ENCODE results near the gene GTF3C2. TPM values are rescaled to one million over a fixed set of nuclear protein-coding genes. Genes with fewer than 3 reads are reported as not detected.

The GTF3C2 gene
- total and polyA plus RNA-seq, 9 of the 15 experiments (the other 6 are each of a cell fraction or from before 2014, with no cell fraction given): 35.5 to 96.8 (median 53.0) TPM

GRCh38 chr2:27322766-27323595 is 33.6 kb downstream of the GTF3C2 start, which contains the start of gene MPV17 (continued):
- TF ChIP-seq, protein P1, sequence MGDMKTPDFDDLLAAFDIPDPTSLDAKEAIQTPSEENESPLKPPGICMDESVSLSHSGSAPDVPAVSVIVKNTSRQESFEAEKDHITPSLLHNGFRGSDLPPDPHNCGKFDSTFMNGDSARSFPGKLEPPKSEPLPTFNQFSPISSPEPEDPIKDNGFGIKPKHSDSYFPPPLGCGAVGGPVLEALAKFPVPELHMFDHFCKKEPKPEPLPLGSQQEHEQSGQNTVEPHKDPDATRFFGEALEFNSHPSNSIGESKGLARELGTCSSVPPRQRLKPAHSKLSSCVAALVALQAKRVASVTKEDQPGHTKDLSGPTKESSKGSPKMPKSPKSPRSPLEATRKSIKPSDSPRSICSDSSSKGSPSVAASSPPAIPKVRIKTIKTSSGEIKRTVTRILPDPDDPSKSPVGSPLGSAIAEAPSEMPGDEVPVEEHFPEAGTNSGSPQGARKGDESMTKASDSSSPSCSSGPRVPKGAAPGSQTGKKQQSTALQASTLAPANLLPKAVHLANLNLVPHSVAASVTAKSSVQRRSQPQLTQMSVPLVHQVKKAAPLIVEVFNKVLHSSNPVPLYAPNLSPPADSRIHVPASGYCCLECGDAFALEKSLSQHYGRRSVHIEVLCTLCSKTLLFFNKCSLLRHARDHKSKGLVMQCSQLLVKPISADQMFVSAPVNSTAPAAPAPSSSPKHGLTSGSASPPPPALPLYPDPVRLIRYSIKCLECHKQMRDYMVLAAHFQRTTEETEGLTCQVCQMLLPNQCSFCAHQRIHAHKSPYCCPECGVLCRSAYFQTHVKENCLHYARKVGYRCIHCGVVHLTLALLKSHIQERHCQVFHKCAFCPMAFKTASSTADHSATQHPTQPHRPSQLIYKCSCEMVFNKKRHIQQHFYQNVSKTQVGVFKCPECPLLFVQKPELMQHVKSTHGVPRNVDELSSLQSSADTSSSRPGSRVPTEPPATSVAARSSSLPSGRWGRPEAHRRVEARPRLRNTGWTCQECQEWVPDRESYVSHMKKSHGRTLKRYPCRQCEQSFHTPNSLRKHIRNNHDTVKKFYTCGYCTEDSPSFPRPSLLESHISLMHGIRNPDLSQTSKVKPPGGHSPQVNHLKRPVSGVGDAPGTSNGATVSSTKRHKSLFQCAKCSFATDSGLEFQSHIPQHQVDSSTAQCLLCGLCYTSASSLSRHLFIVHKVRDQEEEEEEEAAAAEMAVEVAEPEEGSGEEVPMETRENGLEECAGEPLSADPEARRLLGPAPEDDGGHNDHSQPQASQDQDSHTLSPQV (IDR thresholded peaks at IDR 0.05): 0 out of 2 replicates have a peak, but pooled peaks have one; percentile 17
- peak; percentile 81 for TF ChIP-seq CHD1 (IDR thresholded peaks at IDR 0.05; ENCODE audit: low read length)
- 0 out of 2 replicates have a peak, but pooled peaks have one; percentile 37 for TF ChIP-seq HEY1 (CRISPR knock-in tag; IDR thresholded peaks at IDR 0.05; ENCODE audit: borderline replicate concordance)
- no peak; the same call in 1 of the 2 replicates for TF ChIP-seq TCF3 (CRISPR knock-in tag; IDR thresholded peaks at IDR 0.05)
- no peak for TF ChIP-seq POU5F1 (IDR thresholded peaks at IDR 0.05; ENCODE audit: borderline replicate concordance, low read depth, low read length, partially characterized antibody)
- TF ChIP-seq CBFA2T2 (conservative IDR thresholded peaks at IDR 0.05): peak; percentile 70
- TF ChIP-seq, protein P2, sequence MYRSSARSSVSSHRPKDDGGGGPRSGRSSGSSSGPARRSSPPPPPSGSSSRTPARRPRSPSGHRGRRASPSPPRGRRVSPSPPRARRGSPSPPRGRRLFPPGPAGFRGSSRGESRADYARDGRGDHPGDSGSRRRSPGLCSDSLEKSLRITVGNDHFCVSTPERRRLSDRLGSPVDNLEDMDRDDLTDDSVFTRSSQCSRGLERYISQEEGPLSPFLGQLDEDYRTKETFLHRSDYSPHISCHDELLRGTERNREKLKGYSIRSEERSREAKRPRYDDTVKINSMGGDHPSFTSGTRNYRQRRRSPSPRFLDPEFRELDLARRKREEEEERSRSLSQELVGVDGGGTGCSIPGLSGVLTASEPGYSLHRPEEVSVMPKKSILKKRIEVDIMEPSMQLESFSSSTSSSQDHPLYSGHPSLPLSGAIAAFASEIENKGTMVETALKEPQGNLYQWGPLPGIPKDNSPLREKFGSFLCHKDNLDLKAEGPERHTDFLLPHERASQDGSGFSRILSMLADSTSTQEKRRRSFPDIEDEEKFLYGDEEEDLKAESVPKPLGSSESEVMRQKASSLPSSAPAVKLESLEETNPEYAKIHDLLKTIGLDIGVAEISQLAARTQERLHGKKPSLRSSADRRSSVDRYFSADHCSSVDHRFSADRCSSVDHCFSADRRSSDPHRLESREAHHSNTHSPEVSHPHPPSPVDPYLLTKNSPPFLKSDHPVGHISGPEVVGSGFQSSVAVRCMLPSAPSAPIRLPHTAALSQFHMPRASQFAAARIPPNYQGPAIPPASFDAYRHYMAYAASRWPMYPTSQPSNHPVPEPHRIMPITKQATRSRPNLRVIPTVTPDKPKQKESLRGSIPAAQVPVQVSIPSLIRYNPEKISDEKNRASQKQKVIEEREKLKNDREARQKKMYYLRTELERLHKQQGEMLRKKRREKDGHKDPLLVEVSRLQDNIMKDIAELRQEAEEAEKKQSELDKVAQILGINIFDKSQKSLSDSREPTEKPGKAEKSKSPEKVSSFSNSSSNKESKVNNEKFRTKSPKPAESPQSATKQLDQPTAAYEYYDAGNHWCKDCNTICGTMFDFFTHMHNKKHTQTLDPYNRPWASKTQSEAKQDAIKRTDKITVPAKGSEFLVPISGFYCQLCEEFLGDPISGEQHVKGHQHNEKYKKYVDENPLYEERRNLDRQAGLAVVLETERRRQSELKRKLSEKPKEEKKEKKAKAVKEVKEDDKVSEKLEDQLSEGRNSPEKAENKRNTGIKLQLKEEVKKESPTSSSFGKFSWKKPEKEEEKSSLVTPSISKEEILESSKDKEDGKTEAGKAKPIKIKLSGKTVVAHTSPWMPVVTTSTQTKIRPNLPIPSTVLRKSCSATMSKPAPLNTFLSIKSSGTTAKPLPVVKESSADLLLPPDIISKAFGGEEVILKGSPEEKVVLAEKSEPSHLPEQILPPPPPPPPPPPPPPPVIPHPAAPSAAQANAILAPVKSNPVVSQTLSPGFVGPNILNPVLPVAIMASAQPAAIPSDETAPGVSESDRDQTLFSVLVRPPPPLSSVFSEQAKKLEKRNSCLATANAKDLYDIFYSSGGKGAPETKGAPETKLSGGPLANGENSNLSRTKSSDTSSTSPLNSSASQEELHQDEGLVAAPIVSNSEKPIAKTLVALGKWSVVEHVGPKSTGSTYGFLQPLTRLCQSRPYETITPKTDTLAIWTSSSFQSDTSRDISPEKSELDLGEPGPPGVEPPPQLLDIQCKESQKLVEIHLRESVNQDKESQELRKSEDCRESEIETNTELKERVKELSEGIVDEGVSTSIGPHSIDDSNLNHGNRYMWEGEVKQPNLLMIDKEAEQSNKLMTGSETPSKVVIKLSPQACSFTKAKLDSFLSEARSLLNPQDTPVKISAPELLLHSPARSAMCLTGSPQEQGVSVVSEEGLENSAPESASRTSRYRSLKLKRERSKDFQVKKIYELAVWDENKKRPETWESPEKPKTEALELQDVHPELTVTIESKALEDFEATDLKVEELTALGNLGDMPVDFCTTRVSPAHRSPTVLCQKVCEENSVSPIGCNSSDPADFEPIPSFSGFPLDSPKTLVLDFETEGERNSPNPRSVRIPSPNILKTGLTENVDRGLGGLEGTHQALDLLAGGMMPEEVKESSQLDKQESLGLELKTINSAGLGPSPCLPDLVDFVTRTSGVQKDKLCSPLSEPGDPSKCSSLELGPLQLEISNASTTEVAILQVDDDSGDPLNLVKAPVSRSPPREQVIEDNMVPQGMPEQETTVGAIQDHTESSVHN (IDR thresholded peaks at IDR 0.05; ENCODE audit: borderline replicate concordance in 1 of 2, low read depth in 1 of 2): peak in 1 of 2 experiments; percentile 63; a peak in 1 of 4 replicates
- TF ChIP-seq MAZ (CRISPR knock-in tag; conservative IDR thresholded peaks at IDR 0.05 in 1 of 2, IDR thresholded peaks at IDR 0.05 in 1 of 2): peak in 1 of 2 experiments; percentile 73
- 0 out of 4 replicates have a peak, but pooled peaks of 1 of the 2 experiments have one; percentile 18 for TF ChIP-seq RCOR1 (IDR thresholded peaks at IDR 0.05; ENCODE audit: borderline replicate concordance in 1 of 2, low read depth in 2 of 2, low read length in 2 of 2)
- 0 out of 2 replicates have a peak, but pooled peaks have one; percentile 28 for TF ChIP-seq ZNF764 (CRISPR knock-in tag; IDR thresholded peaks at IDR 0.05; ENCODE audit: low read depth)
- TF ChIP-seq ESRRA (IDR thresholded peaks at IDR 0.05; ENCODE audit: borderline replicate concordance, low read depth): peak; percentile 81
